A549 (cell line): Measurements from ENCODE around the gene TTC28.

Experiments
- CTCF ChIP-seq: fragments of >200 bp; sonication (Bioruptor Twin); formaldehyde crosslinking; IDR thresholded peaks from 3 replicates; pipeline ENCODE4 v1.5.1; 2016
- EP300 ChIP-seq, 2 experiments: fragments of >200 bp; sonication (Bioruptor Twin); formaldehyde crosslinking; IDR thresholded peaks; 2 replicates in 1 of 2; 3 replicates in 1 of 2; pipeline ENCODE4 v1.6.1; 2016 to 2017
- JUN ChIP-seq, 2 experiments: fragments of >200 bp; sonication (Bioruptor Twin); formaldehyde crosslinking; IDR thresholded peaks; 2 replicates in 1 of 2; 3 replicates in 1 of 2; pipeline ENCODE4 v1.6.1; 2016 to 2017
- KDM5A ChIP-seq: fragments of 200-600 bp; sonication (generic); IDR thresholded peaks from 2 replicates; pipeline ENCODE4 v1.6.1; 2016; ENCODE audit warnings: antibody characterized with exemption, mild to moderate bottlenecking
- NPAS2 ChIP-seq: fragments of 250-450 bp; sonication (Bioruptor Pico); IDR thresholded peaks from 2 replicates; pipeline ENCODE4 v1.8.0; 2022; ENCODE audit warnings: mild to moderate bottlenecking, moderate library complexity, borderline replicate concordance
- POLR2A ChIP-seq: IDR thresholded peaks from 2 replicates; pipeline ENCODE4 v1.6.1; 2012; ENCODE audit warnings: mild to moderate bottlenecking, low read length
- RAD21 ChIP-seq, 2 experiments: fragments of >200 bp in 1 of 2; sonication (Bioruptor Twin) in 1 of 2; formaldehyde crosslinking in 1 of 2; IDR thresholded peaks in 1 of 2; conservative IDR thresholded peaks in 1 of 2; 2 replicates in 1 of 2; 3 replicates in 1 of 2; pipeline ENCODE4 v1.6.1; 2012 to 2018; ENCODE audit warnings: inconsistent platforms in 1 of 2
- USF2 ChIP-seq: fragments of 450-650 bp; IDR thresholded peaks from 2 replicates; pipeline ENCODE4 v1.6.1; 2014; ENCODE audit warnings: antibody characterized with exemption
- ZFP36 ChIP-seq: fragments of 450-650 bp; IDR thresholded peaks from 2 replicates; pipeline ENCODE4 v1.6.1; 2014; ENCODE audit warnings: borderline replicate concordance; ENCODE audit not compliant: partially characterized antibody

GRCh38 chr22:28429711-28430110, 249.9 kb downstream of the TTC28 start:
- no peak for TF ChIP-seq EP300 (IDR thresholded peaks at IDR 0.05)
- TF ChIP-seq ZFP36, result no peak
- no peak for TF ChIP-seq CTCF
- TF ChIP-seq NPAS2 (CRISPR knock-in tag), result no peak
- no peak for TF ChIP-seq USF2
- TF ChIP-seq RAD21 (conservative IDR thresholded peaks at IDR 0.05 in 1 of 2, IDR thresholded peaks at IDR 0.05 in 1 of 2), result no peak
- no peak for TF ChIP-seq JUN (IDR thresholded peaks at IDR 0.05)
- TF ChIP-seq KDM5A, result no peak
- no peak for TF ChIP-seq POLR2A
